Mucosa of rectum (tissue), 2 donors: ENCODE measurements around the gene ARFGEF3.

ENCODE experiments used
- H3K27ac ChIP-seq, 2 donors: one replicate each; pipeline ENCODE4 v1.7.0; 2013; ENCODE audit warnings: inconsistent platforms in 2 of 2, low read depth in 2 of 2, low read length in 2 of 2
- H3K27me3 ChIP-seq, 2 donors: one replicate each; pipeline ENCODE4 v1.7.0; 2013; ENCODE audit warnings: low read length in 2 of 2; ENCODE audit not compliant: control insufficient read depth in 2 of 2, insufficient read depth in 2 of 2
- H3K36me3 ChIP-seq, 2 donors: one replicate each; pipeline ENCODE4 v1.7.0; 2013; ENCODE audit warnings: low read length in 2 of 2; ENCODE audit not compliant: control insufficient read depth in 2 of 2, insufficient read depth in 2 of 2
- H3K4me1 ChIP-seq, 2 donors: one replicate each; pipeline ENCODE4 v1.7.0; 2013; ENCODE audit warnings: low read length in 2 of 2, mild to moderate bottlenecking in 1 of 2; ENCODE audit not compliant: control insufficient read depth in 2 of 2, insufficient read depth in 2 of 2
- H3K4me3 ChIP-seq, 2 donors: one replicate each; pipeline ENCODE4 v1.7.0; 2013; ENCODE audit warnings: low read length in 2 of 2
- H3K9ac ChIP-seq, 2 donors: one replicate each; pipeline ENCODE4 v1.7.0; 2013; ENCODE audit warnings: low read length in 2 of 2, low read depth in 1 of 2, mild to moderate bottlenecking in 1 of 2
- H3K9me3 ChIP-seq, 2 donors: one replicate each; pipeline ENCODE4 v1.7.0; 2013; ENCODE audit warnings: low read length in 2 of 2; ENCODE audit not compliant: control insufficient read depth in 2 of 2
- donor health status: healthy.
- donor health status: Normal muscosa, but diverticular disease.

Gene ARFGEF3

DNA sequence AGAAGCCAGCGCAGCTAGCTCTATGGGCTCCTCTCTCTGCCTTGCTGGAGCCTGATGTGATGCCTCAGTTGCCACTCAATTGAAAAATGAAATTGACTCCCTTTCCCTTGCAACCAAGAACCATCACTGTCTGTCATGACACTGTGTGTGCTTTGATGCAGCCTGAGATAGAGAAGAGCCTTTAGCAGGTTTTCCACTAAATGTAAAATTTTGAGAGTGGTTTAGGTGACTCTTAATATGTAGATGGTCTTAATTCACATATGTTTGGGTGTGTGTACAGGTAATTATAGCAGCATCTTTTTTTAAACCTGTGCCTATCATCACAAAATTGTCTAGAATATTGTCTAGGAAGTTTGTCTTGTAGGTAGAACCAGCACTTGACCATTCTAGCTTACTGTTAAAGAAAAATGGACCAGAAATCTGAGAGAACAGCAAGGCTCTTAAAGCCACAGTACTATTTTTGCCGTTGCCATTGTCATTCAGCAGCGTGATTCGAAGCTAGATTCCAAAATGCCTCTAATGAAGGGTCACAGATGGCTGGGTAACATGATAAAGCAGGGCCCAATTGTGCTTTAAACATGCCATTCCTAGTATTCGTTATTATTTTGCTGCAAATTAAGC is 1.3 kb downstream of the ARFGEF3 start:
- Histone ChIP-seq H3K36me3 (no peaks in the 10 kb centered on the region), H3K27ac (peak overlapping the region; percentile 71 to 88), H3K4me1 (peaks cover 0 to 7% of the 10 kb centered on the region in 2 donors), H3K27me3 (peaks cover 0 to 5% of the 10 kb centered on the region in 2 donors), H3K9me3 (no peaks in the 10 kb centered on the region), H3K9ac (peak overlapping the region in 1 of 2 donors; percentile 91), H3K4me3 (peak overlapping the region; percentile 81 to 85)

DNA sequence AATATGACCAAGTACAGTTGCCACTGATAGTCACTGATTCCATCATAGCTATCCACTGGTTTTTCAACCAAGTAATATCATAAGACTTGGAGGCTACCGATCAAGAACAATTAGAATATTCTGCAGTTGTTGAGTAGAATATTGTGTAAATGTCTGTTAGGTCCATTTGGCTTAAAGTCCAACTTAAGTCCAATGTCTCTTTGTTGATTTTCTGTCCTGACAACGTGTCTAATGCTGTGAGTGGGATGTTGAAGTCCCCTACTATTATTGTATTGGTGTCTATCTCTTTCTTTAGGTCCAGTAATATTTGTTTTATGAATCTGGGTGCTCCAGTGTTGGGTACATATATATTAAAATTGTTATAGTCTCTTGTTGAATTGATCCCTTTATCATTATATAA is 13.9 kb downstream of the ARFGEF3 start:
- no peak overlapping the region for H3K27ac ChIP-seq
- no peaks in the 10 kb centered on the region for H3K27me3 ChIP-seq
- no peaks in the 10 kb centered on the region for H3K36me3 ChIP-seq
- H3K4me3 ChIP-seq: no peak overlapping the region
- H3K4me1 ChIP-seq: no peaks in the 10 kb centered on the region
- H3K9ac ChIP-seq: no peak overlapping the region
- peaks cover 6 to 7% of the 10 kb centered on the region in 2 donors for H3K9me3 ChIP-seq

DNA sequence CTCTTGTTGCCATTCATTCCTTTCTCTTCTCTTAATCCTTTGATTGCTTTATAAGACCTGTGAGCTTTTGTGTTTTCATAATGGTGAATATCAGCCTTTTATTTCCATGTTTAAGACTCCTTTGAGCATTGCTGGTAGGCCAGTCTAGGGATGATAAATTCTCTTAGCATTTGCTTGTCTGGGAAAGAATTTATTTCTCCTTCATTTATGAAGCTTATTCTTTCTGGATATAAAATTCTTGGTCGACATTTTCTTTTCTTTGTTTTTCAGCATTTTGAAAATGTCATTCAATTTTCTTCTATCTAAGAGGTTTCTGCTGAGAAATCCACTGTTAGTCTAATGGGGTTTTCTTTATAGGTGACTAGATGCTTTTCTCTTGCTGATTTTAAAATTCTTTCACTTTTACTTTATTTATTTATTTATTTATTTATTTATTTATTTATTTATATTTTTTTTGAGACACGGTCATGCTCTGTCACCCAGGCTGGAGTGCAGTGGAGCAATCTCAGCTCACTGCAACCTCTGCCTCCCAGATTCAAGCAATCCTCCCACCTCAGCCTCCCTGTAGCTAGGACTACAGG is 15.0 kb downstream of the ARFGEF3 start:
- Histone ChIP-seq H3K9me3 (peaks cover 6 to 7% of the 10 kb centered on the region in 2 donors), H3K9ac (no peak overlapping the region), H3K27ac (no peak overlapping the region), H3K27me3 (no peaks in the 10 kb centered on the region), H3K4me3 (no peak overlapping the region), H3K36me3 (no peaks in the 10 kb centered on the region), H3K4me1 (no peaks in the 10 kb centered on the region)

DNA sequence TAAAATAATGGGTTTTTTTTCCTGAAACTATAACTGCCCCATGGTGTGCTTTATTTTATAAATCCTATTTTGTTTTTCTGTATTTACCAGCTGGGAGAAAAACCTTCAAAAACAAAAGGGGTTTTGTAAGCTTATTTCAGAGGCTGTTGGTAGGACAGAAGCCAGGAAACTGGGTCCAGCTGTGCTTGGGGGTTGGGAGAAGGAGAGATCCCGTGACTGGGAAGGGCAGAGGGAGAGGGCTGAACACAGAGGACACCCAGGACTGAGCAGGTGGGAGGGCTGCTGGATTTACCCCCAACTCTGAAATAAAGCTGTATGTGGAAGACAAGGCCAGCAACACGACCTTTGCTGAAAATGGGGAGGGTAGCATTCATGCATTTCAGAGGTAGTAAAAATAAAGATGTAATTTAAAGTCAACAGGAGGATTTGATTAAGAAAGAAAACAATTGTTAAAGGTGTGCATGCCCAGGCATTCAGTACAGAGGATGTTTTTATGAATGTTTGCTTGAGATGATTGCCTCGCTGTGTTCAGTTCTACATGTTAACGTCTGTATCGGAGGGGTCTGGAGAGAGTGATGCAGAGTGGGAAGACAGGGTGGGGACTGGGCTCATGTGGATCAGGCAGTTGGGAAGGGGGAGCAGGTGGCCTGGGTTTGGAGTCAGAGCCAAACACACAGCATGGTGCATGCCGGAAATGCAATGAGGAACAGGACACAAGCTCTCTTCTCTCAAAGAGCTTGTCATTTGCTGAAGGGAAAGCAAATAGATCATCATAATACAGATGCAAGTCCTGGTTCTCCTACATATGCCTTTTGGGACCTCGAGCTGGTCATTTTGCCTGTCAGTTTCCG is 21.4 kb downstream of the ARFGEF3 start:
- Histone ChIP-seq H3K27ac (peak overlapping the region; percentile 11 to 57), H3K36me3 (no peaks in the 10 kb centered on the region), H3K4me3 (peak overlapping the region in 1 of 2 donors; percentile 17), H3K27me3 (no peaks in the 10 kb centered on the region), H3K9me3 (peaks cover 0 to 1% of the 10 kb centered on the region in 2 donors), H3K9ac (peak overlapping the region in 1 of 2 donors; percentile 1), H3K4me1 (peaks cover 5 to 17% of the 10 kb centered on the region in 2 donors)

DNA sequence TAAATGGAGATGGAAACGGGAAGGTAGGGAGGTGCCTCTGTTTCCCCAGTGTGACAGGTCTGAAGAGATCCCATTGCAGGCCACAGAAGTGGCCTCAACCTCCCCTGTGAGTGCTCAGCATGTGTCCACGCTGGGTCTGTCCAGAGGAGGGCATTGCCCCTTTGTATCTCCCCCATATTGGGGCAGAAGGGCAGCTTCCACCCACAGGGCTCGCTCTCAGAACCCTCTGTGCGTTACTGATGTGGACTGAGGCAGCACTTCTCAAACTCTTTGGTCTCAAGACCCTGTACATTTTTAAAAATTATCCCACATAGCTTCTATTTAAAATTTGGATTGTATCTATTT is 22.0 kb downstream of the ARFGEF3 start:
- H3K9me3 ChIP-seq: no peaks in the 10 kb centered on the region
- H3K4me3 ChIP-seq: no peak overlapping the region
- H3K27ac ChIP-seq: peak overlapping the region in 1 of 2 donors; percentile 57
- H3K9ac ChIP-seq: peak overlapping the region in 1 of 2 donors; percentile 1
- no peaks in the 10 kb centered on the region for H3K36me3 ChIP-seq
- no peaks in the 10 kb centered on the region for H3K27me3 ChIP-seq
- H3K4me1 ChIP-seq: peaks cover 5 to 22% of the 10 kb centered on the region in 2 donors

DNA sequence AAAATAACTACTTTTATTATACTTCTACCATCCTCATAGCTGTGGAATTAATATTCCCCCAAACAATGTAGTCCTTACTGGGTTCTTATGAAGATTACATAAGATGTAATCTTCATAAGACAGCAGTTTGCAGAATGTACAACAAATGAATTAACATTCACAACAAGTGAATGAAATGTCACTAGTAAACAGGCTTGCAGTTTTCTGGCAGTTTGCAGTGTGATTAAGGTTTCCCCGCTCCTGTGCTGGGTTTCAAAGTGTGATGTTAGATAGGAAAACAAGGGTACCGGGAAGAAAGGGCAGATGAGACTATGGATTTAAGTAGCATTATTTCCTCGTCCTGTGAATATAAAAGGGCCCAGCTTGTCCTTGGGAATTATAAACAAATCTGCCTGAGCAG is 22.5 kb downstream of the ARFGEF3 start:
- Histone ChIP-seq H3K27me3 (no peaks in the 10 kb centered on the region), H3K27ac (no peak overlapping the region), H3K4me1 (peaks cover 5 to 27% of the 10 kb centered on the region in 2 donors), H3K9me3 (no peaks in the 10 kb centered on the region), H3K4me3 (no peak overlapping the region), H3K9ac (no peak overlapping the region), H3K36me3 (no peaks in the 10 kb centered on the region)

DNA sequence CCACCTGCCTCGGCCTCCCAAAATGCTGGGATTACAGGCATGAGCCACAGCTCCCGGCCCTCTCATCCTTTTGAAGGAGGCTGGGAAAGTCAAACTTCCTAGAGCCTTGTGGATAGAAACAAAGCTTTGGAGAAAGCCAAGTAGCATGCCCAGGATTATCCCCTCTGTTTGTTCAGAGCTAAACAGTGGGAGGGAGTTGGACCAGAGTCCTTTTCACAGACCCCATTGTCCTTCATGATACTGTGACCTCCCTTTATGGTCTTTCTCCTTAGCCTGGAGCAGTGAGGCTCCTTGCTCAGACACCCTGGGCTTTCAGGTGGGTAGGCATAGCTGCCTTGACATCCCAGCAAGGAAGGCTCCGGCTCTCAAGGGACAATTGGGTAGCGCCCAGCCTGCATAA is 25.4 kb downstream of the ARFGEF3 start:
- H3K36me3 ChIP-seq: no peaks in the 10 kb centered on the region
- H3K27ac ChIP-seq: peak overlapping the region; percentile 26 to 62
- H3K9ac ChIP-seq: no peak overlapping the region
- H3K4me3 ChIP-seq: no peak overlapping the region
- no peaks in the 10 kb centered on the region for H3K9me3 ChIP-seq
- H3K4me1 ChIP-seq: peaks cover 11 to 35% of the 10 kb centered on the region in 2 donors
- H3K27me3 ChIP-seq: no peaks in the 10 kb centered on the region

DNA sequence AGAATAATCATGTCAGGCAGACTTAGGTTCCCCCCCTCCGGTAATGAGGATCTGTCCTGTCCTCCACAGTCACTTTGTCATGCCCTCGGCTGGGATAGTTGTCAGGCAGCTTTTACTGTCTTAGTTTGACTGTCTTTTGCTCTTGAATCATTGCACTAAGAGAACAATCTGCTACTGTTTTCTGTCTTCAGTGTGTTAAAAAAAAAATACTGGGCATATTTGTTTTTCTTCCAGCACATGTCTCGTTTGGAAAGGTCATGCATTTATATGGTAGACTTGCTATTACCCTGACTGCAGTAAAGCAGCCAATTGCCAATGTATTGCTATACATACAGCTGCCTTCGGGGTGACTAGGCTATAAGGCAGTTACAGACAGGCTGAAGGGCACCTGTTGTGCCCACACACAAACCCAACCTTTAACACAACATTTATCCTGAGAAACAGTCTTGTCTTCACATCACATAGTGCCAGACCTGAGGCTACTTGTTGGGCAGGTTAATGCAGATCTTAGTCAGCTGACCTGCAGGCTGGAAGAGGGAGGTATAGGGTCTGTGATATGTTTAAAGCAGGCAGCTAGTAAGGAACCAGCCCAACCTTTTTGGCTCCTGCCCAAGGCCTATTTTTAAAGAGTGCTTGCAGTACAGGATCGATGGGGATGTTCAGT is 26.7 kb downstream of the ARFGEF3 start:
- Histone ChIP-seq H3K27ac (peak overlapping the region; percentile 62 to 70), H3K9ac (peak overlapping the region in 1 of 2 donors; percentile 2), H3K4me3 (peak overlapping the region in 1 of 2 donors; percentile 4)

DNA sequence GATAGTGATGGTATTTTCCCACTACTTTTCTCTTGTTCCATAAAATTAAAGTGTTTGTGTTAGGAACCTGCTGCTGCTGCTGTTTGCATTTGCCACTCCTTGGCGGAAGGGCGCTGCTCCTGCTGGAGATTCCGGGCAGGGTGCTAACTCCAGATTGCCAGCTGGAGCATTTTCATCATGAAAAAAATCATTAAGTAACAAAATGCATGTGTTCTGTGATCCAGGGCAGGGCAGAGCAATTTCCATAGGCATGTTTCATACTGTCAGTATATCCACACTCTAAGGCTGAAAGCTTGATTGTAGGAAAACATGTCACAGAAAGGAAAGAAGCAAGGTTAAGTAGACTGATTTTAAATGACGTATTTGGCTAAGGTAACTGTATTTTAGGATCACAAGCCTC is 32.5 kb downstream of the ARFGEF3 start:
- H3K4me1 ChIP-seq: peaks cover 6 to 14% of the 10 kb centered on the region in 2 donors
- no peaks in the 10 kb centered on the region for H3K36me3 ChIP-seq
- H3K27me3 ChIP-seq: no peaks in the 10 kb centered on the region
- no peaks in the 10 kb centered on the region for H3K9me3 ChIP-seq
- H3K27ac ChIP-seq: peak overlapping the region; percentile 72 to 78
- peak overlapping the region in 1 of 2 donors; percentile 38 for H3K4me3 ChIP-seq
- H3K9ac ChIP-seq: no peak overlapping the region

More for the DNA sequence above, 26.7 kb downstream of the ARFGEF3 start:
- H3K4me1 ChIP-seq: peaks cover 6 to 31% of the 10 kb centered on the region in 2 donors
- H3K27me3 ChIP-seq: no peaks in the 10 kb centered on the region
- H3K9me3 ChIP-seq: no peaks in the 10 kb centered on the region
- H3K36me3 ChIP-seq: no peaks in the 10 kb centered on the region
